Activated CD4-positive, alpha-beta T cell treated with anti-CD3 and anti-CD28 coated beads, Interleukin-2, amount 50 U/mL, for 16 hours (primary cell): ENCODE data around the gene ZFP69B.
"Not testable (repeated sequence)": the region's sequence is repeated elsewhere in the genome, so short reads cannot be mapped to it uniquely, and the experiment has no call there.

Source experiments
- DNase-seq: peaks from one replicate; pipeline ENCODE4 v3.0.0-alpha.2; 2020

The ZFP69B gene

DNA sequence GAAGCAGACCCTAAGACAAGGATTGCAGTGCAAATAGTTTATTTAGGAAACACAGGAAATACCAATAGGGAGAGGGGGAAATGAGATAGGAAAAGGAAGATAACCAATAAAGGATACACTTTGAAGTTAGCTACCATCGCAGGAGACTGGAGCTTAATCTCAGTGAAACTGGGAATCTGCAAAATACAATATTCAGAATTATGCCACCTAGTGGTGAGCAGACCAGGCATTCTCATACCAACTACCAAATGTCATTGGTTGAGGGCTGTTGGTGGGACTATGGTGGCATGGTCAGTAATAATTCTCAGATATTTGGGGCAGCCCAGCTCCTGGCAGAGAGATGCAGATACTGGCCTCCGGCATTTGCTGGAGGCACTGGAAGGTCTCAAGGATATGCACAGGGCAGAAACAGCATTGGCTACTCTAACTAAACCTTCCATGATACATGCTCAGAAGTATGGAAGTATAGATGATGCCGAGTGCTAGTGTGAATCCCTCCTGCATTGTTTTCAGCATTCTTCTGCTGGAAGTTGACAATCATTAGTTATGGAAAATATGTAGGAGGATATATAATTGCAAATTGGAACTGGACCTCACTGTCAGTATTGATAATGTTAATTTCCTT lies 11.8 kb upstream of the ZFP69B start:
- DNase-seq = no peak

DNA sequence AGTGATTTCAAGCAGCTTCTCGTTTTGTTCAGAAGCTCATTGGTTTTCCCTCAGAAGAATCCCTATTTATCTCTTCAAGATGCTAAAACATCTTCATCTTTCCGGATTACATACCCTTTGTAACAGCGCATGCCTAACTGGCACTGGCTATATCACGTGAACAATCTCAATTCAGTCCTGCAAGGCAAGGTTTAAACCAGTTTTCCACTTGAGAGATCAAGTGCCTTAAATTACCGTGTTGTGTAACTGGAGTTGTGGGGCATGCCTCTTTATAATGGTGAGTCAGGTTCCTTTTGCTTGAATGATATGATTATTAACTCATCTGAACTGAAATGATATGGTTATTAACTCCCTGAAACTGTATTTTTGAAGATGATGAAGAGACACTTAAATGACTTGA lies 11.0 kb upstream of the ZFP69B start:
- no peak for DNase-seq

DNA sequence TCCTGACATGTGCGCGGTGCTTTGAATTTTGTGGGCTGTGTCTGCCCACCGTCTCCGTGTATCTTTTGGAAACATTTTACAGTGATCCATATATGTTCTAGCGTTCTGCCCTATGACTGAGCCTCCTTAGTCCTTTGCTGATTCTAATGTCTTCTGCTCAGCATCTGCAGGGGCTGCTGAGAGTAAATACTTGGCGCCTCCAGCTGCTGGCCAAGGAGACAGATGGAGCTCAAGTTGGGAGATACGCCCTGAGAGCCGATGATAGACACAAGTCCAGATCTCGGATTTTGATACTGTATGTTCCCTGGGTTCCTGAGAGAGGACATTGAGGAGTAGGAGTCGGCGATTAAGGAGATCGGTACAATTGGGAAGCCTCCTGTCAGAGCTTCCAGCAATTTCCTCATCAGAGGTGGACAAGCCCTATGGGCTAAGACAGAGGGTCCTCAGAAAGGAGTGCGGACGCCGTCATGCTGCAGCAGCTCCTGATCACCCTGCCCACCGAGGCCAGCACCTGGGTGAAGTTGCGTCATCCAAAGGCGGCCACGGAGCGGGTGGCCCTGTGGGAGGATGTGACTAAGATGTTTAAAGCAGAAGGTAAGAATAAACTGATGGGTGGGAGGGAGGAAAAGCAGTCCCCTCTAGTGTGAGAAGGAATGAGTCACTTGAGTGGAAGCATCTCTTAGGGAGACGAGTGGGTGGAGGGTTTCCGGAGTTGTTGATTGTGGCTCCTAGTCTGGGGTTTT lies 390 bp downstream of the ZFP69B start:
- DNase-seq = peak; percentile 90

DNA sequence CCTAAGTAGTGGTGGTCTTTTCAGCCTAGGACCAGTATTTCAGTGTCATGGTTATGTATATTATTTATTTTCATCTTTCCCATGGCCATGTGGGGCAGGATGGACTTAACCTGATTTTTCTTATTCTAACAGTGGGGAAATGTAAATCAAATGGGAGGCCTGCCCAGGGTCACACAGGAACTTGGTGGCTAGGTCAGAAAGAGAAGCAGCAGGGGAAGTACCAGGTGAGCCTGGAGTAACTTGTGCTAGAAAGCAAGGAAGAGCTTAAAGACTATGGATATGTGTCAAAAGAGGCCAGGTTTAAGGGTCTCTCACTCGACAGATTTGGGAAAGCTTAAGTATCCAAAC lies 936 bp downstream of the ZFP69B start:
- no peak for DNase-seq

DNA sequence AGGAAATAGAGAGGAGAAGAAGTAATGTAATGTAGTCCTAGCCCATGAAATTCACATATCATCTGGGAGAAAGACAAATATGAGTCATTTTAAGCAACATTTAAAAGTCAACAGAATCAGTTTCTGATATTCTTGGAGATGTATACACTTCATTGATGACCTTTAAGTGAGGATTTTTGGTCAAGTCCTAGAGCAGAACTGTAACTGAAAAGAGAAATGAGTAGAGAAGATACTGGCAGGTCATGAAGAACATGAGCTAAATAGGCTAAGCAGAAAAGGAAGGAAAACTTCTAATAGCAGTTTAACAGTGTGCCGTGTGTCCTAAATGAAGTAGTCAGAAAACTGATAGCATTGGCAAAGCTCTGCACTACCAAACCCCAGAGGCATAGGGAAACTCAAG lies 4.6 kb downstream of the ZFP69B start:
- DNase-seq = no peak

DNA sequence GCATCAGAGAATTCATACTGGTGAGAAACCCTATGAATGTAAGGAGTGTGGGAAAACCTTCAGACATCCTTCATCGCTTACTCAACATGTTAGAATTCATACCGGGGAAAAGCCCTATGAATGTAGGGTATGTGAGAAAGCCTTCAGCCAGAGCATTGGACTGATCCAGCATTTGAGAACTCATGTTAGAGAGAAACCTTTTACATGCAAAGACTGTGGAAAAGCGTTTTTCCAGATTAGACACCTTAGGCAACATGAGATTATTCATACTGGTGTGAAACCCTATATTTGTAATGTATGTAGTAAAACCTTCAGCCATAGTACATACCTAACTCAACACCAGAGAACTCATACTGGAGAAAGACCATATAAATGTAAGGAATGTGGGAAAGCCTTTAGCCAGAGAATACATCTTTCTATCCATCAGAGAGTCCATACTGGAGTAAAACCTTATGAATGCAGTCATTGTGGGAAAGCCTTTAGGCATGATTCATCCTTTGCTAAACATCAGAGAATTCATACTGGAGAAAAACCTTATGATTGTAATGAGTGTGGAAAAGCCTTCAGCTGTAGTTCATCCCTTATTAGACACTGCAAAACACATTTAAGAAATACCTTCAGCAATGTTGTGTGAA lies 12.8 kb downstream of the ZFP69B start:
- DNase-seq = no peak

DNA sequence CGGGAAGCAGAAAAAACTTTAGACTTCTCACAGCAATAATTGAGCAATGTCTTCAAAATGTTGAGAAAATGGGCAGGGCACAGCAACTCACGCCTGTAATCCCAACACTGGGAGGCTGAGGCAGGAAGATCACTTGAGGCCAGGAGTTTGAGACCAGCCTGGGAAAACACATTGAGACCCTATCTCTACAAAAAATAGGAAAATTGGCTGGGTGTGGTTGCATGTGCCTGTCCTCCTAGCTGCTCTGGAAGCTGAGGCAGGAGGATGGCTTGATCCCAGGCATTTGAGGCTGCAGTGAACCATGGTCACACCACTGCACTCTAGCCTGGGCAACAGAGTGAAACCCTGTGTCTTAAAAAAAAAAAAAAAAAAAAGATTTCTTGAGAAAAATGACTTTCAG lies 19.1 kb downstream of the ZFP69B start:
- DNase-seq = no peak

DNA sequence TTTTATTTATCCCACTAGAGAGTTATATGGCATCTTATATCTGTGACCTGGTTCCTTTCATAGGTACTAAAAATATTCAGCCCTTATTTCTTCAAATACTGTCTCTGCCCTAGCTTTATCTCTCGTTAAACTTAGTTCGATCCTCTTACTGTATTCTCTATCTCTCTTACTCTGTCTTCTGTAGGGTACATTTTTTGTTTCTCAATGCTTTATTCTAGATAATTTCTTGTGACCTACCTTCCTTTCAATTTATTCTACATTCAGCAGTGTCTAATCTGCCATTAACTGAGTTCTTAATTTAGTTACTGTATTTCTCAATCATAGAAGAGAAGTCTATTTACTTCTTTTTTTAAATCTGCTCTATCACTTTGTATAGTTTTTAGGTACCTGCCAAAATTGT lies 25.0 kb downstream of the ZFP69B start:
- DNase-seq = no peak

DNA sequence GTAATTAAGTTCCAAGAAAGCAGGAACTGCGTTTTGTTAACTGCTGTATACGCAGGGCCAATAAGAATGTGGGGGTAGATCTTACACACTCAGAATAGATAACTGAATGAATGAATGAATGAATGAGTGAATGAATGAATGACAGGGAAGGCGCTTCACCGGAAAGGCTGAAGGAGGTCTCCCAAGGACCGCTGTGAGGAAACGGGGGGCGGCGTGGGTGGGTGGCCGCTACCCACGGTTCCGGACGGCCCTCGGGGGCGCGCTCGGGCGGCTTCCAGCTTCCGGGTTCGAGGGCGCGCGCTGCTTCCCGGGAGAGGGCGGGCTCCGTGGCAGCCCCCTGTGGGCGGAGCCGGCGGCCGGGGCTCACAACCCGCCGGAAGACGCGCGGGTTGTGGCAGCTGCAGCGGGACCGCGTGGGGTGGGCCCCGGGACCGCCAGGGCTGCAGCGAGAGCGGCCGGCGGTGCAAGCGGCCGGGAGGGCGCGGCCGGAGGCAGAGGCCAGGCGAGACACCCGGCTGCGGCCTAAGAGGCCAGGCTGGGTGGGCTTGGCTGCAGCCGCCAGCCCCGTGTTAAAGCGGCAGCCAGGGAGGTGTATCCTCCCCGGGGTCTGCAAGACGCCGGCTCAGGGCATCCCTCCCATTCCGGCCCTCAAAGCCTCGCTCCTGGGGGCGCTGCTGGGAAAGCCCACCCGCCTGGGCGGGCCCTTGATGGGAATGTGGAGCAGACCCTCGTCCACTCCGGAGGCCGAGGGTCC lies 26.8 kb downstream of the ZFP69B start, which contains the start of gene ZFP69:
Gene ZFP69 (plus strand): TSS at position 367 of the 754 bp plus-strand sequence. CDS start 2,072 bp downstream, outside the sequence.
- DNase-seq = peak; percentile 55

DNA sequence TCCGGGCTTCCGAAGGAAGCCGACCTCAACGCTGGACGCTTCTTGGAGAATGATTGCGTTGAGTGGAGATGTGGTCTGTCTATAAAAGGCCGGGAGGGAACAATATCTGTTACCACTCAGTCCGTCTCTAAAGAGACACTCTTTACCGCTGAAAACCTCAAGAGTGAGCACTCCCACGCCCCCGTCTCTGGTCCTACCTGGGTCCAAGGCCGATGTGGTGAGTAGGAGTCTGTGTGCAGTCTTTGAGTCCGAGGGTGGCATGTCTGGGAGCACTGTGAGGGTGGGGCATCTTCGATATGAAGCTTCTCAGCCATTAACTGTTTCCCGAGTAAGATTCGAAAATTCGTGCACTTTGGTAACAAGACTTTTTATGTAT lies 27.4 kb downstream of the ZFP69B start:
- no peak for DNase-seq

DNA sequence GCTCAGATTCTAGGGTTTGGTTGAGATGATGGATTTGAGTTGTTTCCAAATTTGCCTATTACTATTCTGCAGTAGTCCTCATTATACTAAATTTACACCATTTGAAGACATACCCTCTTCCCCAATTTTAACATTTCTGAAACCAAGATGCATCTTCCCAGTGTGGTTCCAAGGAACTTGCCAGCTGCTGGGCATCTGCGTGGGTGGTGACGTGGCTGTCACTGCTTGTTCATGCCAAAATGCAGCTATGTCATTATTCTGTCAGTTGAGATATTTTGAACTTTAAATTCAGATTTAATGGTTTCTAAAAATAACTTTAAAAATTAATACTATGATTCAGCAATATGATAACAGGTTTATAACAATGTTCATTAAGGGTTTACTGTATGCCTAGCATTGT lies 28.0 kb downstream of the ZFP69B start:
- DNase-seq = no peak

DNA sequence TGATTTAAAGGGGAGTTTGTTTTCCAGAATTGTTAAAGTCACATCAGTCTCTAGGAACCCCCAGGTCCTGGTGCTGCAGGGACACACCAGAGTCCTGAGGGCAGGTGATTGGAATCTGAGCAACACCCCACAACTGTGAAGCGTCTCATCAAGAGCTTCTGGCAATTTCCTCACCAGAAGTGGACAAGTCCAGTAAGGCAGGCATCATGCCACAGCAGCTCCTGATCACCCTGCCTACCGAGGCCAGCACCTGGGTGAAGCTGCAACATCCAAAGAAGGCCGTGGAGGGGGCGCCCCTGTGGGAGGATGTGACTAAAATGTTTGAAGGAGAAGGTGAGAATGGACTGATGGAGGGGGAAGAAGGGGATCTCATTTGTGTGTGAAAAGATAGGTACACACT lies 28.9 kb downstream of the ZFP69B start:
- no peak for DNase-seq

DNA sequence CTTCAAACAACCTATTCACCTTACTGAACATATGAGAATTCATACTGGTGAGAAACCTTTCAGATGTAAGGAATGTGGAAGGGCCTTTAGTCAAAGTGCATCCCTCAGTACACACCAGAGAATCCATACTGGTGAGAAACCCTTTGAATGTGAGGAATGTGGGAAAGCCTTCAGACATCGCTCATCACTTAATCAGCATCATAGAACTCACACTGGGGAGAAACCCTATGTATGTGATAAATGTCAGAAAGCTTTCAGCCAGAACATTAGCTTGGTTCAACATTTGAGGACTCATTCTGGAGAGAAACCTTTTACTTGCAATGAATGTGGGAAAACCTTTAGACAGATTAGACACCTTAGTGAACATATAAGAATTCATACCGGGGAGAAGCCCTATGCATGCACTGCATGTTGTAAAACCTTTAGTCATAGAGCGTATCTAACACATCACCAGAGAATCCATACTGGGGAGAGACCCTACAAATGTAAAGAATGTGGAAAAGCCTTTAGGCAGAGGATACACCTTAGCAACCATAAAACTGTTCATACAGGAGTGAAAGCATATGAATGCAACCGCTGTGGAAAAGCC lies 45.1 kb downstream of the ZFP69B start:
- DNase-seq = no peak

DNA sequence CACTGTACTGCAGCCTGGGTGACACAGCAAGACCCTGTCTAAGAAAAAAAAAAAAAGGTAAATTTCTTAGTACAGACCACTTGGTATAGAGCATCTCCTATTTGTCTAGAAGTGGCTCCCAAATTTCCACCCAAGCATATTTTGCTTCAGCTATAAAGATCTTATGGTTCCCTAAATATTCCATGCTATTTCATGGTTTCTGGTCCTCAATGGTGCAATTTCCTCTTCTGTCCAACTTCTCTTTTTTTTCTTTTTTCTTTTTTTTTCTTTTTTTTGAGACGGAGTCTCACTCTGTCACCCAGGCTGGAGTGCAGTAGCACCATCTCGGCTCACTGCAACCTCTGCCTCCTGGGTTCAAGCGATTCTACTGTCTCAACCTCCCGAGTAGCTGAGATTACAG lies 52.4 kb downstream of the ZFP69B start:
- not testable (repeated sequence) for DNase-seq

DNA sequence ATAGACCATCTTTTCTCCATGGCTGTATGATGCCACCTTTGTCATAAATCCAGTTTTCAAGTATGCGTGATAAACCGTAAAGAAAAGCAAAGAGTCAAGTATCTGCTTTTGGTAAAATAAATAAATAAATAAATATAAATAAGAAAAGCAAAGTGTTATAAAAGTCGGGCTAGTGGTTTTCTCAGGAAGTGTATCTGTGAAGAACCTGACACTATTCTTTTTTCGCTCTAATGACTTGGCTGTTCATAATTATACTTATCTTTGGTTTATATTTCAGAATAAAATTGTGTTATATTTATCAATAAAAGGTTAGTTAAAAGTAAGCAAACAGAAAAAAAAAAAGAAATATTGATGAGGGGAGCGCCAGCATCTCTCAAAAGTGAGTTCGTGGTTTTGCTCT lies 57.7 kb downstream of the ZFP69B start:
- DNase-seq = no peak

DNA sequence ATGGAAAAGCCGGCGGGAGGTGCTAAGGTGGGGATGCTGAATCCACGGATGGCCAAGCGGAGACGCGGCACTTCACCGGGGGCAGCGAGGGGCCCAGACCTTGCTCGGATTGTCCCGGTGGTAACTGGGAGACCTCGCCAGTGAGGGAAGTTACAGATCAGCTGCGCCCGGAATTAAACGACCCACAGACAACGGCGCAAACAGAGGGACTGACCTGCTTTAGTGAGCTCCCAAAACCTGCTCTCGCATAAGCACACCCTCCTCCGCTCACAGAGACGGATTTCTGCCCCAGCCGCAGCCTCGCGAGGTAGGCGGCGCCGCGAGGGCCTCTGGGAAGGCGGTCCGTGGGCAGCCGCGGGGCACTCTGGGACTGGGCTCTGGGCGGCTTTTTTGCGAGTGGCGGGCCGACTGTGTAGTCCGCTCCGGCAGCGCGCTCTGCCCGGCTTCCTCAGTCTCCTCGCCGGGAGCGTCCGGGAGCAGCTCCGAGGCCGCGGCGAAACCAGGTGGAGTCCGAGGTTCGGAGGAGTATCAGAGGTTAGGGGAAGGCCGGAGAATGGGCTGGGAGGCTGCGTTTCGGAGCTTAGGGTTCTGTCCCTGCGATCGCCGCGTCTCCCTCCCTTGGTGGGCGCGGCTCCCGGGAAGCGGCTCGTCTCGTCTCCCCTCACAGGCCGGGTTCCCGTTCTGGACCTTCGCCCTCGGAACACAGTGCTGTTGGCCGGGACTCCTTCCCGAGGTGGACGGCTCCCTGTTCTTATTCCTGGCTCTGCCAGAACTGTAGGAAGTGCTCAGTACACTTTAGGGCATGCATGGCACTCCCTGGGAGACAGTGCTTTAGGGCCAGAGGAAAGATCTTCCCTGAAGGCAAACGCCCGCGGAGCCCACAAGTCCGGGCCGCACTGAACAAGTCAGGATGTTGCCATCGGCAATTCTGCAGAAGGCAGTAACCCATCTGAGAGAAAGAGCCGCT lies 58.4 kb downstream of the ZFP69B start, which contains the start of gene EXO5:
Gene EXO5 (plus strand): TSS at position 393 of the 967 bp plus-strand sequence. CDS start 5,778 bp downstream, outside the sequence.
- DNase-seq = peak; percentile 83
